SK-N-MC (cell line): ENCODE measurements around the gene MANBA.

ENCODE experiments used
- EZH2 ChIP-seq: fragments of 200-600 bp; sonication (generic); IDR thresholded peaks from one replicate; pipeline ENCODE4 v1.6.1; 2017; ENCODE audit warnings: antibody characterized with exemption
- POLR2AphosphoS5 ChIP-seq: IDR thresholded peaks from 2 replicates; pipeline ENCODE4 v1.6.1; 2012; ENCODE audit warnings: mild to moderate bottlenecking, low read depth, low read length, borderline replicate concordance

GRCh38 chr4:102623622-102624021 lies 137.1 kb downstream of the MANBA start:
- no peak for TF ChIP-seq POLR2AphosphoS5
- no peak for TF ChIP-seq EZH2
